HG03565 (cell line): Measurements from ENCODE around the gene MAP1LC3B.
"Not testable (repeated sequence)": the region's sequence is repeated elsewhere in the genome, so short reads cannot be mapped to it uniquely, and the experiment has no call there.

Source experiments
- ATAC-seq: cut with Tn5 transposase; IDR thresholded peaks from one replicate; pipeline ENCODE4 v1.9.1; 2021; ENCODE audit warnings: mild to moderate bottlenecking, moderate library complexity; ENCODE audit not compliant: unreplicated experiment

Gene MAP1LC3B

DNA sequence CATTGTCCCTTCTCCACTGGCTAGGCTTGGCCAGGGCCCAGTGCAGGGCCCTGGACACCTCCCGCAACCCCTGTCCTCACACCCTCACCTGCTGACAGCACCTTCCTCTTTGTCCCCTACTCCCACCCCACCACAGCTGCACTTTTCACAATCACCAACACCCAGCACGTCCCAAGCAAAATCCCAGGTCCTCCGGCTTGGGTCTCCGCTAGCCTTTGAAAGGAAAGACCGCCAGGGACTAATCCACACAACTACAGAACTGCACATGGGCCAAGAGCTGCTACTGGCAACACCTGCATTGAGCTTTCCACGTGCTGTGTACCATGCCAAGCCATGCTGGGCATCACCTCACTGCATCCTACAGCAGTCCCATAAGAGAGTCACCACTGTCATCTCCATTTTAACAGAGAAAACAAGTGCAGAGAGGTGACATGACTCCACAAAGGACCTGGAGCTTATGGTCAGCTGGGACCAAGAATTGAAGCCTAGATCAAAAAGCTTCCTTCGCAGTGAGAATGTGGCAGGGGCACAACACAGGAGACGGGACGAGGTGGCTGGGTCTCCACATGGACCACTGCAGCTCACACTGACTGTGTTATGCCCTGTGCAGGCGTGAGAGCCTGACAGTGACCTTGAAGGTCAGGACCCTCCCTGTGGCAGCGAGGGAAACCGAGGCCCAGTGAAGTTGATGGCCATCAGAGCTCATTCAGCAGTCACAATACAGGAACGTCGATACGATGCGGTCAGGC, 31.1 kb upstream of the MAP1LC3B start:
- ATAC-seq = no peak

DNA sequence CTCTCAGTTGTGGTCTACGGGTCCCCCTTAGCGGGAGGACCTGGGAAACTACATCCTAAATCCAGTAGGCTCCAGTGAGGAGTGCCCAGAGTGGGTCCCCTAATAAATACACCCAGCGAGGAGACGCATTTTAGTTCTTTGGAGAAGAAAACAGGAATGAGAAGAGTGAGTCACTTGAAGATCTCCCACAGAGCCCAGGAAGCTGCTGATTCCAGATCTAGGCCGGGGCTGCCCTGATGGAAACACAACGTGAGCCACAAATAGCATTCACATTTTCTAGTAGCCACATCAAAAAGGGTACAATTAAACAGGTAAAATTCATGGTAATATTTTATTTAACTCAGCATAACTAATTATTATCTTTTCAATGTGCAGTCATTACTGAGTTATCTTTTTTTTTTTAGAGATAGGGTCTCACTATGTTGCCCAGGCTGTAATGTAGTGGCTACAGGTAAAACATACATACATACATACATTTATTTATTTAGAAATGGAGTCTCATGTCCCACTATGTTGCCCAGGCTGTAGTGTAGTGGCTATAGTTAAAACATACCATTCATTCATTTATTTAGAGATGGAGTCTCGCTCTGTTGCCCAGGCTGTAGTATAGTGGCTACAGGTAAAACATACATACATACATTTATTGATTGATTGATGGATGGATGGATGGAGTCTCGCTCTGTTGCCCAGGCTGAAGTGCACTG, 30.1 kb upstream of the MAP1LC3B start:
- ATAC-seq = no peak

- not testable (repeated sequence) for ATAC-seq
These were observed 29.1 kb upstream of the MAP1LC3B start for GRCh38 chr16:87362828-87363559.

DNA sequence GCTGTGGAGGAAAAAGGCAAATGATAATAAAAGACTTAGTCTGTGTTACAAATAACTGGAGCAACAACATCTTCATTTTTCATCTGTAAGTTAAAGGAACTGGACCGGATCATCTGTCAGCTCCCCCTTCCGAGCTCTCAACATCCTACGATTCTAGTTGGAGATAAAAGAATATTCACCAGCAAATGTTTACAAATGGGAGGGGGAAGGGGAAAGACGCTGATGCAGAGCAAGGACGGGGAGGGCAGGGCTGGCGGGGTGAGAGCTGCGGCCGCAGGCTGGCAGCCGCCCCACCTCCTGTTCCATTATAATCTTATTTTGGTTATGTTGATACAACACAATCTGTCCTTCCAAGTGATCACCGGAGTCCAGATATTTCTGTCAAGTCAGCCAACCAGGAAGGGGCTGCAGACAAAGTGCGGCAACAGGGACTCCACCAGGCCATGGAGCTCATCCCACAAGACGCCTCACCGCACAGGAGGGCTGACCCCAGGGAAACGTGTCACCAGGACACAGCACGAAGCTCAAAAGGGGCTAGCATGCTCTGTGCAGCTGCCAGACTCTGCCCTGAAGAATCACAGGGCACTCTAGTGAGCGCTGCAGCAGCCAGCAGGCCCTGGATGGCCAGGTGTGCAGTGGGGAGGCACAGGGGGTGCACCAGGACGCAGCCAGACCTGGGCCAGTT, 28.2 kb upstream of the MAP1LC3B start:
- no peak for ATAC-seq

- no peak for ATAC-seq
These were observed 27.0 kb upstream of the MAP1LC3B start for GRCh38 chr16:87365021-87365713.

GRCh38 chr16:87366288-87366687, 25.8 kb upstream of the MAP1LC3B start:
- no peak for ATAC-seq

GRCh38 chr16:87366930-87367329, 25.2 kb upstream of the MAP1LC3B start:
- no peak for ATAC-seq

- ATAC-seq = no peak
These were observed 24.6 kb upstream of the MAP1LC3B start for GRCh38 chr16:87367529-87367928.

DNA sequence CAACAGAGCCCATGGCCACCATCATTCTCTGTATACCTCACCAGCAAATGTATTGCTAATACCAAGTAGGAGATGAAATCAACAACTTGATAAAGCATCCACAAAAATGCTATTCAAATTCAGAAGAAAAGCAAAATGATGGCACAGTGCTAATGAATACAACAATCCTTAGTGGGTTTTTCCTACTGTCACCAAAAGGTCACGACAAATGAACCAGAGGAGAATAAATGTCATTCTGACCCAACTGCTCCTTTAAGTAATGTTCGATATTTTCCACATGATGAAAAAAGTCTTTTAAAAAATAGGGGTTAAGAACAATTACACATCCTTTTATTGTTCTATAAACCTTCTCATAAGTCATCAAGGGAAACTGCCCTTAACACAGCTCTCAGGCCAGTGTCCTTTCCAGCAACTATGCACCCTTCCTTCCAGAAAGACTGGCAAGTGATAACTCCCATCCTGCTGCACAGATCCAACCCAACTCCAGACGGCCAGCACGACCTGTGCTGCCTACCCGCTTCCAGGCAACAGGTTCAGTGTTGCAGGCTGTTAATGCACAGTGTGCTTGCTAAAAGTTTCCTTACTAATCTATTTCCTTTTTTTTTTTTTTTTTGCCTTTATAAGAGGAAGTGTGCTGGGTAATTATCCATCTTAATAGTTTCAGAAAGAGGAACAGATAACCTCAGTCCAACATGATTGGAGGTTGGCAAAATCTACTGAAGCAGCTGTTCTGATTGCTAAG, 23.9 kb upstream of the MAP1LC3B start:
- no peak for ATAC-seq

- no peak for ATAC-seq
These were observed 22.9 kb upstream of the MAP1LC3B start for GRCh38 chr16:87369117-87369765.

GRCh38 chr16:87369796-87370719, 22.1 kb upstream of the MAP1LC3B start:
- ATAC-seq = no peak

DNA sequence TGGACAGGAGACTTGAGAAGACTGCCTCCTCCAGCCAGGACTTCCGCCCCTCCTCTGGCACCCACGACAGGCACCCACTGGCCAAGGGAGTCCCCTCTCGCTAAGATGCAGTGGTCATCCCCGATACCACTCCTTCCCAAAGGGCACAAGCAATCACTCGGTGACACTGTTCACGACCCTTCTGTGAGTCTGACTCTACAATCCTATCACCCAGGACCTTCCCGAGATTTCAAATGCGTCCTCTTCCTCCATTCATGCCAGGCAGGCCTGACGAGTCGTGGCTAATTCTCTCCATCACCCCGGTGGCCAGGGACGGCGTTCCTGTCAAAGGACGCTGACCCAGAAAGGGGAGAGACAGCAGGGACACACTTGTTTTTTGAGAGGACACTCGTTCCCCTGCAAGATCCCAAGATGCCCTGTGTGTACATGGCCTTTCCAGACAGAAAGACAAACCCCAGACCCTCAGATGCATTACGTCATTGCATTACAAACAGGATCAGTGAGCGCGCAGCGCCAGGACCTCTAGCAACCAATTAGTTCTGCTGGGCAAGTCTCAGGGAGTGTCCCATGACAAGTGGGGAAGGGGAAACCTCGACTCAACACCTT, 20.8 kb upstream of the MAP1LC3B start:
- no peak for ATAC-seq

DNA sequence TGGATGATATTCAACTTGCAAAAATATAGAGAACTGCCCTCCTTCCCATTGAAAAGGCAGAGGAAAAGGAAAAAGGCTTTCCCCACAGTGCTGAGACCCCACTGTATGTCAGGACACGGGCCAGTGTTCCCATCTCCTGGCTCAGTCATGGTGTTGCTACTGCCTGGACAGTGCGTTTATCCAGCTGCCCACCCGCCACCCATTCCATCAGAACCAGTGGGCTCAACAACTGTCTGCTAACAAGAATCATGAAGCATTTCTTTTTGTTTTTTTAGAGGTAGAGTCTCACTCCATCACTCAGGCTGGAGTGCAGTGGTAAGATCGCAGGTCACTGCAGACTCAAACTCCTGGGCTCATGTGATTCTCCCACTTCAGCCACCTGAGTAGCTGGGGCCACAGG, 19.8 kb upstream of the MAP1LC3B start:
- no peak for ATAC-seq

DNA sequence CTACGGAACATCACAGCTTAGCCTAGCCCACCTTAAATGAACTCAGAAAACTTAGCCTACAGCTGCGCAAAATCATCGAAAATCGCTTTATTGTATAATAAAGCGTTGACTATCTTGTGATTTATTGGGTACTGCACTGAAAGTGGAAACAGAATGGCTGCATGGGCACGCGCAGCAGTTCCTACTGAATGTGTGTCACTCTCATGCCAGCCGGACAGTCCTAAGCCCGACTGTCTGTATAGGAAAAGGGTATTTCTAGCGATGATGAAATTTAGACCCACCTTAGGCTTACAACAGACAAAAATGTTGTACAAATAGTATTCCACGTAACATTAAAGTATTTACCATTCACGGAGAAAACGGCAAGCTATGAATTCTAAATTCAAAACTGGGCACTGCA, 17.8 kb upstream of the MAP1LC3B start:
- ATAC-seq = no peak

GRCh38 chr16:87375426-87376135, 16.6 kb upstream of the MAP1LC3B start:
- no peak for ATAC-seq

GRCh38 chr16:87376660-87377059, 15.5 kb upstream of the MAP1LC3B start:
- no peak for ATAC-seq

GRCh38 chr16:87379312-87379752, 12.8 kb upstream of the MAP1LC3B start:
- ATAC-seq = not testable (repeated sequence)
